Endometrial microvascular endothelial cells (primary cell): ENCODE results near the gene CPLANE2. TPM values are rescaled to one million over a fixed set of nuclear protein-coding genes. Genes with fewer than 3 reads are reported as not detected.

Source experiments
- in situ Hi-C: cut with HindIII; loops from 2 replicates; pipeline ENCODE4 v1.10.0; 2017; ENCODE audit warnings: low sequenced_read_pairs, low pct_unique_long_range_greater_than_20kb; ENCODE audit errors: inconsistent ontology term
- total RNA-seq: library from RNA; depleted of rRNA; stranded (reverse); fragments of >200 nt; gene quantifications from one replicate; pipeline ENCODE4 v1.2.3, GENCODE V29; 2015; ENCODE audit errors: inconsistent ontology term

CPLANE2 gene
- total RNA-seq, 1 donor from 2014 or later = 2.7 TPM

GRCh38 chr1:16183179-16183578, 53.8 kb downstream of the CPLANE2 start:
- in situ Hi-C loops = no loop called here

GRCh38 chr1:16181887-16182719, 54.9 kb downstream of the CPLANE2 start:
- in situ Hi-C loops = no loop called here

Other genes with a start within 250 kb of the CPLANE2 start
- gene SRARP, start 232.9 kb downstream of the CPLANE2 start, total RNA-seq = not detected
- not detected for gene HSPB7, start 219.1 kb downstream of the CPLANE2 start, total RNA-seq
- gene CLCNKA, start 215.1 kb downstream of the CPLANE2 start, total RNA-seq = not detected
- gene CLCNKB, start 193.4 kb downstream of the CPLANE2 start, total RNA-seq = 0.93 TPM
- gene FAM131C, start 163.5 kb downstream of the CPLANE2 start, total RNA-seq = not detected
- gene EPHA2, start 81.1 kb downstream of the CPLANE2 start, total RNA-seq = 162 TPM
- 3.1 TPM for gene ARHGEF19, start 24.5 kb downstream of the CPLANE2 start, total RNA-seq
- gene FBXO42, start 115.3 kb upstream of the CPLANE2 start, total RNA-seq = 21.1 TPM
- gene SZRD1, start 130.1 kb upstream of the CPLANE2 start, total RNA-seq = 84.6 TPM
- not detected for gene SPATA21, start 200.2 kb upstream of the CPLANE2 start, total RNA-seq
- 149 TPM for gene NECAP2, start 203.5 kb upstream of the CPLANE2 start, total RNA-seq